Measurements from ENCODE around the gene PPM1H. TPM values are rescaled to one million over a fixed set of nuclear protein-coding genes. Genes with fewer than 3 reads are reported as not detected.

Gene PPM1H
- total and polyA plus RNA-seq, 4 donors: 2.3 to 7.2 (median 4.1) TPM

- TF ChIP-seq GABPA (IDR thresholded peaks at IDR 0.05 in 1 of 2, conservative IDR thresholded peaks at IDR 0.05 in 1 of 2) (no peak), CTCF (IDR thresholded peaks at IDR 0.05; ENCODE audit: low read depth, low read length, missing input control) (no peak), ZBTB33 (IDR thresholded peaks at IDR 0.05) (no peak), SP1 (IDR thresholded peaks at IDR 0.05) (no peak), RXRA (IDR thresholded peaks at IDR 0.05) (no peak), RAD21 (IDR thresholded peaks at IDR 0.05) (no peak), YY1 (IDR thresholded peaks at IDR 0.05) (no peak), HNF4G (IDR thresholded peaks at IDR 0.05) (no peak), MAX (IDR thresholded peaks at IDR 0.05) (no peak), REST (IDR thresholded peaks at IDR 0.05) (no peak), HNF4A (conservative IDR thresholded peaks at IDR 0.05) (no peak), FOXA2 (IDR thresholded peaks at IDR 0.05) (no peak), JUND (IDR thresholded peaks at IDR 0.05) (no peak), FOXA1 (IDR thresholded peaks at IDR 0.05) (no peak), ATF3 (IDR thresholded peaks at IDR 0.05) (no peak), TAF1 (conservative IDR thresholded peaks at IDR 0.05) (no peak)
- Histone ChIP-seq H3K27me3 (ENCODE audit: control insufficient read depth in 4 of 4, insufficient read depth in 4 of 4, low read length in 3 of 4) (no peaks in the 10 kb centered on the region), H3K9ac (ENCODE audit: low read depth in 1 of 2, low read length in 2 of 2) (no peak overlapping the region), H3K9me3 (ENCODE audit: control insufficient read depth in 4 of 4, low read length in 3 of 4) (no peaks in the 10 kb centered on the region), H3K4me3 (ENCODE audit: low read depth in 1 of 3, low read length in 3 of 3) (no peak overlapping the region), H3K4me1 (ENCODE audit: control insufficient read depth in 4 of 4, insufficient read depth in 4 of 4, low read length in 3 of 4) (no peaks in the 10 kb centered on the region), H3K27ac (ENCODE audit: low read depth in 1 of 2, low read length in 2 of 2) (no peak overlapping the region), H3K36me3 (ENCODE audit: control insufficient read depth in 4 of 4, insufficient read depth in 3 of 4, low read depth in 1 of 4, low read length in 3 of 4) (no peaks in the 10 kb centered on the region)
- DNase-seq (ENCODE audit: low spot score): no peak
- 81% methylated on average over 2 of the region's 2 CpGs for WGBS
Measured at GRCh38 chr12:62751810-62752155, 183.2 kb downstream of the PPM1H start.

All from liver (tissue), 9 donors.